ENCODE measurements around the gene ATP5MC3. TPM values are rescaled to one million over a fixed set of nuclear protein-coding genes. Genes with fewer than 3 reads are reported as not detected.

The ATP5MC3 gene
- total and polyA plus RNA-seq, 2 of the 13 experiments (the other 11 are each of a cell fraction or from before 2014, with no cell fraction given) = 676 to 1,007 TPM

- TF ChIP-seq POLR2AphosphoS5 (IDR thresholded peaks at IDR 0.05; ENCODE audit: low read depth, low read length) = peak; percentile 99
- TF ChIP-seq NFIB (CRISPR knock-in tag; IDR thresholded peaks at IDR 0.05; ENCODE audit: borderline replicate concordance) = no peak
- TF ChIP-seq ZNF207 (IDR thresholded peaks at IDR 0.05; ENCODE audit: borderline replicate concordance) = no peak
- no peak for TF ChIP-seq GABPA (IDR thresholded peaks at IDR 0.05; ENCODE audit: low read depth, low read length)
- peak; percentile 78 for TF ChIP-seq GABPA (CRISPR knock-in tag; IDR thresholded peaks at IDR 0.05; ENCODE audit: low read depth)
- no peak for TF ChIP-seq ZNF496 (CRISPR knock-in tag; IDR thresholded peaks at IDR 0.05; ENCODE audit: insufficient replicate concordance)
- peak; percentile 99 for TF ChIP-seq RBFOX2 (IDR thresholded peaks at IDR 0.05; ENCODE audit: low read depth, low read length)
- peak; percentile 85 for TF ChIP-seq HDAC2 (CRISPR knock-in tag; IDR thresholded peaks at IDR 0.05)
- 0 out of 2 replicates have a peak, but pooled peaks have one; percentile 15 for TF ChIP-seq HHEX (CRISPR knock-in tag; IDR thresholded peaks at IDR 0.05)
- peak; percentile 99 for TF ChIP-seq POLR2G (IDR thresholded peaks at IDR 0.05; ENCODE audit: low read depth, low read length)
- no peak; the same call in 1 of the 2 replicates for TF ChIP-seq PAX8 (CRISPR knock-in tag; IDR thresholded peaks at IDR 0.05; ENCODE audit: borderline replicate concordance)
- no peak for TF ChIP-seq CENPT (CRISPR knock-in tag; IDR thresholded peaks at IDR 0.05; ENCODE audit: low read depth)
- TF ChIP-seq CENPX (CRISPR knock-in tag; IDR thresholded peaks at IDR 0.05) = no peak
- no peak; the same call in 1 of the 2 replicates for TF ChIP-seq ATAD3A (CRISPR knock-in tag; IDR thresholded peaks at IDR 0.05)
- TF ChIP-seq ZNF615 (CRISPR knock-in tag; IDR thresholded peaks at IDR 0.05; ENCODE audit: borderline replicate concordance) = peak; percentile 44; the same call in 1 of the 2 replicates
- TF ChIP-seq ARNT2 (CRISPR knock-in tag; IDR thresholded peaks at IDR 0.05; ENCODE audit: low read depth) = peak; percentile 61; the same call in 1 of the 2 replicates
- no peak for TF ChIP-seq HNRNPUL1 (IDR thresholded peaks at IDR 0.05; ENCODE audit: low read depth, low read length)
- peak; percentile 69 for TF ChIP-seq HOXD1 (CRISPR knock-in tag; IDR thresholded peaks at IDR 0.05)
- TF ChIP-seq RBM22 (optimal IDR thresholded peaks at IDR 0.05; ENCODE audit: low read length) = no peak
- peak; percentile 57; the same call in 1 of the 2 replicates for TF ChIP-seq CEBPB (IDR thresholded peaks at IDR 0.05; ENCODE audit: borderline replicate concordance, low read depth, low read length)
- TF ChIP-seq, protein P1, sequence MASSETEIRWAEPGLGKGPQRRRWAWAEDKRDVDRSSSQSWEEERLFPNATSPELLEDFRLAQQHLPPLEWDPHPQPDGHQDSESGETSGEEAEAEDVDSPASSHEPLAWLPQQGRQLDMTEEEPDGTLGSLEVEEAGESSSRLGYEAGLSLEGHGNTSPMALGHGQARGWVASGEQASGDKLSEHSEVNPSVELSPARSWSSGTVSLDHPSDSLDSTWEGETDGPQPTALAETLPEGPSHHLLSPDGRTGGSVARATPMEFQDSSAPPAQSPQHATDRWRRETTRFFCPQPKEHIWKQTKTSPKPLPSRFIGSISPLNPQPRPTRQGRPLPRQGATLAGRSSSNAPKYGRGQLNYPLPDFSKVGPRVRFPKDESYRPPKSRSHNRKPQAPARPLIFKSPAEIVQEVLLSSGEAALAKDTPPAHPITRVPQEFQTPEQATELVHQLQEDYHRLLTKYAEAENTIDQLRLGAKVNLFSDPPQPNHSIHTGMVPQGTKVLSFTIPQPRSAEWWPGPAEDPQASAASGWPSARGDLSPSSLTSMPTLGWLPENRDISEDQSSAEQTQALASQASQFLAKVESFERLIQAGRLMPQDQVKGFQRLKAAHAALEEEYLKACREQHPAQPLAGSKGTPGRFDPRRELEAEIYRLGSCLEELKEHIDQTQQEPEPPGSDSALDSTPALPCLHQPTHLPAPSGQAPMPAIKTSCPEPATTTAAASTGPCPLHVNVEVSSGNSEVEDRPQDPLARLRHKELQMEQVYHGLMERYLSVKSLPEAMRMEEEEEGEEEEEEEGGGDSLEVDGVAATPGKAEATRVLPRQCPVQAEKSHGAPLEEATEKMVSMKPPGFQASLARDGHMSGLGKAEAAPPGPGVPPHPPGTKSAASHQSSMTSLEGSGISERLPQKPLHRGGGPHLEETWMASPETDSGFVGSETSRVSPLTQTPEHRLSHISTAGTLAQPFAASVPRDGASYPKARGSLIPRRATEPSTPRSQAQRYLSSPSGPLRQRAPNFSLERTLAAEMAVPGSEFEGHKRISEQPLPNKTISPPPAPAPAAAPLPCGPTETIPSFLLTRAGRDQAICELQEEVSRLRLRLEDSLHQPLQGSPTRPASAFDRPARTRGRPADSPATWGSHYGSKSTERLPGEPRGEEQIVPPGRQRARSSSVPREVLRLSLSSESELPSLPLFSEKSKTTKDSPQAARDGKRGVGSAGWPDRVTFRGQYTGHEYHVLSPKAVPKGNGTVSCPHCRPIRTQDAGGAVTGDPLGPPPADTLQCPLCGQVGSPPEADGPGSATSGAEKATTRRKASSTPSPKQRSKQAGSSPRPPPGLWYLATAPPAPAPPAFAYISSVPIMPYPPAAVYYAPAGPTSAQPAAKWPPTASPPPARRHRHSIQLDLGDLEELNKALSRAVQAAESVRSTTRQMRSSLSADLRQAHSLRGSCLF (CRISPR knock-in tag; IDR thresholded peaks at IDR 0.05; ENCODE audit: borderline replicate concordance) = peak; percentile 19; the same call in 1 of the 2 replicates
- 0 out of 2 replicates have a peak, but pooled peaks have one; percentile 6 for TF ChIP-seq CHCHD3 (CRISPR knock-in tag; IDR thresholded peaks at IDR 0.05)
- TF ChIP-seq ZNF772 (CRISPR knock-in tag; IDR thresholded peaks at IDR 0.05) = peak; percentile 81
- TF ChIP-seq ZBTB43 (CRISPR knock-in tag; conservative IDR thresholded peaks at IDR 0.05) = peak; percentile 77; the same call in 1 of the 2 replicates
- peak; percentile 93 for TF ChIP-seq AGO2 (optimal IDR thresholded peaks at IDR 0.05; ENCODE audit: low read depth, low read length)
These were observed at the start of gene ATP5MC3 (continued) for GRCh38 chr2:175181104-175181876.
